Activated naive CD8-positive, alpha-beta T cell treated with anti-CD3 and anti-CD28 coated beads, Interleukin-2, amount 10 ng/mL, durations not matched to agents 7 days and 5 days (primary cell): ENCODE data around the gene CRLF3. TPM values are rescaled to one million over a fixed set of nuclear protein-coding genes. Genes with fewer than 3 reads are reported as not detected.
"Not testable (repeated sequence)": the region's sequence is repeated elsewhere in the genome, so short reads cannot be mapped to it uniquely, and the experiment has no call there.

ENCODE experiments used
- ATAC-seq: fragments of 150-1000 bp; cut with Tn5 transposase; one replicate; pipeline ENCODE4 v1.10.0; 2021; ENCODE audit warnings: low read depth, moderate library complexity
- POLR2A ChIA-PET: fragments of 350-600 bp; sonication (Branson Sonifier 250); formaldehyde crosslinking; loops from one replicate; lab custom pipeline; 2021; ENCODE audit warnings: antibody characterized with exemption; lab: Charles Lee
- DNase-seq: peaks from one replicate; pipeline ENCODE4 v3.0.0; 2021
- H3K27ac Mint-ChIP-seq: one replicate; pipeline ENCODE4 v1.8.0; 2022; ENCODE audit warnings: mild to moderate bottlenecking, mixed read lengths
- H3K27me3 Mint-ChIP-seq: one replicate; pipeline ENCODE4 v1.8.0; 2022; ENCODE audit warnings: mild to moderate bottlenecking, moderate library complexity, mixed read lengths
- H3K36me3 Mint-ChIP-seq: one replicate; pipeline ENCODE4 v1.8.0; 2021; ENCODE audit warnings: mild to moderate bottlenecking, mixed read lengths
- H3K4me1 Mint-ChIP-seq: one replicate; pipeline ENCODE4 v1.8.0; 2021; ENCODE audit warnings: mixed read lengths
- H3K4me3 Mint-ChIP-seq: one replicate; pipeline ENCODE4 v1.8.0; 2022; ENCODE audit warnings: mild to moderate bottlenecking, moderate library complexity, mixed read lengths
- H3K9me3 Mint-ChIP-seq: one replicate; pipeline ENCODE4 v1.8.0; 2021; ENCODE audit warnings: mixed read lengths
- total RNA-seq, 2 experiments: library from RNA; stranded (reverse); gene quantifications; one replicate each; pipeline ENCODE4 v1.2.3, GENCODE V29; 2021

CRLF3 gene
- total RNA-seq, 2 experiments from 2014 or later: 77.2 to 79.5 TPM

DNA sequence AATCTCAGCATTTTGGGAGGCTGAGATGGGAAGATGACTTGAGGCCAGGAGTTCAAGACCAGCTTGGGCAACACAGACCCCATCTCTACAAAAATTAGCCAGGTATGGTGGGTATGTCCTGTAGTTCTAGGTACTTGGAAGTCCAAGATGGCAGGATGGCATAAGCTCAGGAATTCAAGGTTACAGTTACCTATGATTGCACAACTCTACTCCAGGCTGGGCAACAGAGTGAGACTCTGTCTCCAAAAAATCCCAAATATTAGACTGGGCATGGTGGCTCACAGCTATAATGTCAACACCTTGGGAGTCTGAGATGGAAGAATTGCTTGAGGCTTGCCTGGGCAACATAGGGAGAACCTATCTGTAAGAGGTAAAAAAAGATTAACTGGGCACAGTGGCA lies 63.4 kb downstream of the CRLF3 start:
- Mint-ChIP-seq H3K27ac (peak overlapping the region; percentile 16), H3K27me3 (no peaks in the 10 kb centered on the region), H3K36me3 (peaks cover 17% of the 10 kb centered on the region), H3K4me3 (no peak overlapping the region), H3K4me1 (peaks cover 4% of the 10 kb centered on the region), H3K9me3 (no peaks in the 10 kb centered on the region)
- DNase-seq (no peak), ATAC-seq (no peak)
- POLR2A ChIA-PET: no interaction called here

GRCh38 chr17:30753291-30753690 lies 71.2 kb downstream of the CRLF3 start:
- POLR2A ChIA-PET: interaction anchor here (1.4 kb wide), 1 partner anchor 71 kb away, joined by 3 read pairs; the partner anchor contains the start of gene CRLF3
- not testable (repeated sequence) for H3K4me1 Mint-ChIP-seq, H3K27ac Mint-ChIP-seq, DNase-seq, H3K27me3 Mint-ChIP-seq, H3K4me3 Mint-ChIP-seq, H3K9me3 Mint-ChIP-seq, ATAC-seq
- peaks cover 23% of the 10 kb centered on the region for H3K36me3 Mint-ChIP-seq

DNA sequence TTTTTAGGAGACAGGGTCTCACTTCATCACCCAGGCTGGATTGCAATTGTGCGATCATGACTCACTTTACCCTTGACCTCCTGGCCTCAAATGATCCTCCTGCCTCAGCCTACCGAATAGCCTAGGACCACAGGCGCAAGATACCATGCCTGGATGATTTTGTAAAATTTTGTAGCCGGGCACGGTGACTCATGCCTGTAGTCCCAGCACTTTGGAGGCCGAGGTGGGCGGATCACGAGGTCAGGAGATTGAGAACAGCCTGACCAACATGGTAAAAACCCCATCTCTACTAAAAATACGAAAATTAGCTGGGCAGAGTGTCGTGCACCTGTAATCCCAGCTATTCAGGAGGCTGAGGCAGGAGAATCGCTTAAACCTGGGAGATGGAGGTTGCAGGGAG lies 73.5 kb downstream of the CRLF3 start:
- not testable (repeated sequence) for H3K27ac Mint-ChIP-seq, DNase-seq, H3K27me3 Mint-ChIP-seq, H3K4me1 Mint-ChIP-seq, ATAC-seq, H3K9me3 Mint-ChIP-seq, H3K4me3 Mint-ChIP-seq
- peaks cover 26% of the 10 kb centered on the region for H3K36me3 Mint-ChIP-seq
- POLR2A ChIA-PET: interaction anchor here (0.6 kb wide), 1 partner anchor 635 kb away, joined by 12 read pairs; no protein-coding TSS in a partner anchor

GRCh38 chr17:30747621-30748020 lies 76.9 kb downstream of the CRLF3 start:
- not testable (repeated sequence) for H3K4me3 Mint-ChIP-seq, DNase-seq, ATAC-seq, H3K9me3 Mint-ChIP-seq, H3K4me1 Mint-ChIP-seq, H3K27ac Mint-ChIP-seq, H3K27me3 Mint-ChIP-seq
- H3K36me3 Mint-ChIP-seq: peaks cover 20% of the 10 kb centered on the region
- POLR2A ChIA-PET: interaction anchor here (0.6 kb wide), 1 partner anchor 16 kb away, joined by 10 read pairs; no protein-coding TSS in a partner anchor

DNA sequence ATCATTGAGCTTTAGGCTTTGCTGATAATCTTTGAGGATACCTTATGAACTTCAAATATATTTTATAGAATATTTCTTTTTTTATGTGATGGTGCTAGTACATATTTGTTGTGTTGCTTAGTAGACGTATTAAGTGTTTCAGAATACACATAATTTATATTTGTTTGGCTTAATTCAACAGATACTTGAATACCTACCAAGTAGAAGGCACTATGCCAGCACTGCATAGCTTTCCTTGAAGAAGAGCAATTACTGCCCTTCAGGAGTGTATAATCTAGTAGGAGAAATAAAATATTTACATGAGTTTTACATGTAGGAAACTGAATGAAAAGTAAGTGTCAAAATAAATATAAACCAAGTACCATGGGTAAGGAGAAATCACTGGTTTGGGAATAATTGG lies 81.8 kb downstream of the CRLF3 start:
- H3K9me3 Mint-ChIP-seq, POLR2A ChIA-PET, H3K27me3 Mint-ChIP-seq, H3K27ac Mint-ChIP-seq, ATAC-seq, DNase-seq, H3K4me3 Mint-ChIP-seq: not testable (repeated sequence)
- H3K4me1 Mint-ChIP-seq: peaks cover 11% of the 10 kb centered on the region
- peaks cover 25% of the 10 kb centered on the region for H3K36me3 Mint-ChIP-seq

DNA sequence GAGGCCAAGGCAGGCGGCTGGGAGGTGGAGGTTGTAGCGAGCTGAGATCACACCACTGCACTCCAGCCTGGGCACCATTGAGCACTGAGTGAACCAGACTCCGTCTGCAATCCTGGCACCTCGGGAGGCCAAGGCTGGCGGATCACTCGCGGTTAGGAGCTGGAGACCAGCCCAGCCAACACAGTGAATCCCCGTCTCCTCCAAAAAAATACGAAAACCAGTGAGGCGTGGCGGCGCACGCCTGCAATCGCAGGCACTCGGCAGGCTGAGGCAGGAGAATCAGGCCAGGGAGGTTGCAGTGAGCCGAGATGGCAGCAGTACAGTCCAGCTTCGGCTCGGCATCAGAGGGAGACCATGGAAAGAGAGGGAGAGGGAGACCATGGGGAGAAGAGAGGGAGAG lies 88.1 kb downstream of the CRLF3 start:
- H3K4me3 Mint-ChIP-seq, H3K27ac Mint-ChIP-seq, H3K27me3 Mint-ChIP-seq, POLR2A ChIA-PET, ATAC-seq, H3K9me3 Mint-ChIP-seq: not testable (repeated sequence)
- Mint-ChIP-seq H3K36me3 (peaks cover 25% of the 10 kb centered on the region), H3K4me1 (peaks cover 17% of the 10 kb centered on the region)
- peak; percentile 10 for DNase-seq

DNA sequence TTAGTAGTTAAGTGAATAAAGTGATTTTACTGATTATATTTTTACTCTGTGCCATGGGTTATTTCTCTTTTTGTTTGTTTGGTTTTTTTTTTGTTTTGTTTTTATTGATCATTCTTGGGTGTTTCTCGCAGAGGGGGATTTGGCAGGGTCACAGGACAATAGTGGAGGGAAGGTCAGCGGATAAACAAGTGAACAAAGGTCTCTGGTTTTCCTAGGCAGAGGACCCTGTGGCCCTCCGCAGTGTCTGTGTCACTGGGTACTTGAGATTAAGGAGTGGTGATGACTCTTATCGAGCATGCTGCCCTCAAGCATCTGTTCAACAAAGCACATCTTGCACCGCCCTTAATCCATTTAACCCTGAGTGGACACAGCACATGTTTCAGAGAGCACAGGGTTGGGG lies 88.8 kb downstream of the CRLF3 start:
- DNase-seq, ATAC-seq, H3K4me3 Mint-ChIP-seq, H3K9me3 Mint-ChIP-seq, H3K27ac Mint-ChIP-seq, H3K27me3 Mint-ChIP-seq, POLR2A ChIA-PET: not testable (repeated sequence)
- Mint-ChIP-seq H3K4me1 (peaks cover 14% of the 10 kb centered on the region), H3K36me3 (peaks cover 25% of the 10 kb centered on the region)

DNA sequence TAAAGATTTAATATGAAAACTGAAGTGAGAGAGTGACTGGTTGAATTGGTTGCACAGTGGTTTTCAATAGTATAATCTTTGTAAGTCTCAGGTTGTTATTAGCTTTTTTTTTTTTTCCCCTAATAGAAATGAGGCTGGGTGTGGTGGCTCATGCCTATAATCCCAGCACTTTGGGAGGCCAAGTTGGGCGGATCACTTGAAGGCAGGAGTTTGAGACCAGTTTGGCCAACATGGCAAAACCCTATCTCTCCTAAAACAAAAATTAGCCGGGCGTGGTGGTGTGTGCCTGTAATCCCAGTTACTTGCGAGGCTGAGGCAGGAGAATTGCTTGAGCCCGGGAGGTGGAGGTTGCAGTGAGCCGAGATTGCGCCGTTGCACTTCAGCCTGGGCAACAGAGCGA lies 89.3 kb downstream of the CRLF3 start:
- Mint-ChIP-seq H3K4me1 (peaks cover 15% of the 10 kb centered on the region), H3K36me3 (peaks cover 22% of the 10 kb centered on the region)
- DNase-seq: peak; percentile 4
- H3K9me3 Mint-ChIP-seq, POLR2A ChIA-PET, H3K27ac Mint-ChIP-seq, H3K4me3 Mint-ChIP-seq, H3K27me3 Mint-ChIP-seq, ATAC-seq: not testable (repeated sequence)

GRCh38 chr17:30734153-30734552 lies 90.3 kb downstream of the CRLF3 start:
- POLR2A ChIA-PET, H3K27ac Mint-ChIP-seq, H3K27me3 Mint-ChIP-seq, ATAC-seq, H3K9me3 Mint-ChIP-seq: not testable (repeated sequence)
- Mint-ChIP-seq H3K4me3 (peak overlapping the region; percentile 41), H3K36me3 (peaks cover 19% of the 10 kb centered on the region), H3K4me1 (peaks cover 13% of the 10 kb centered on the region)
- peak; percentile 13 for DNase-seq

Other genes starting within 250 kb of the CRLF3 start
- gene ATAD5, start 7.3 kb upstream of the CRLF3 start, total RNA-seq: 10 to 100 TPM; 25.8 to 29.7 TPM
- 10 to 100 TPM; 15.3 to 16.6 TPM for gene TEFM, start 81.5 kb upstream of the CRLF3 start, total RNA-seq
- gene ADAP2, start 97.3 kb upstream of the CRLF3 start, total RNA-seq: 1 to 10 TPM; 2.2 to 2.4 TPM
- gene RNF135, start 146.3 kb upstream of the CRLF3 start, total RNA-seq: 1 to 10 TPM; 8.0 to 8.7 TPM